H1 (cell line): ENCODE data around the gene BORA. TPM values are rescaled to one million over a fixed set of nuclear protein-coding genes. Genes with fewer than 3 reads are reported as not detected.

Source experiments
- CHD7 ChIP-seq: fragments of 300-600 bp; sonication (generic); IDR thresholded peaks from 2 replicates; pipeline ENCODE4 v1.7.1; 2012; ENCODE audit warnings: low read length, moderate library complexity, mild to moderate bottlenecking, inconsistent platforms; ENCODE audit not compliant: insufficient replicate concordance
- CREB1 ChIP-seq: IDR thresholded peaks from 2 replicates; pipeline ENCODE4 v1.6.1; 2012; ENCODE audit warnings: inconsistent platforms
- JUND ChIP-seq: IDR thresholded peaks from 2 replicates; pipeline ENCODE4 v1.6.1; 2011; ENCODE audit warnings: mild to moderate bottlenecking, improper control_type of control experiment, low read length
- KDM1A ChIP-seq: fragments of 200-600, 300-600 bp; sonication (generic); IDR thresholded peaks from 2 replicates; pipeline ENCODE4 v1.7.1; 2016; ENCODE audit warnings: mild to moderate bottlenecking, low read length, borderline replicate concordance
- KDM4A ChIP-seq: IDR thresholded peaks from one replicate; pipeline ENCODE4 v1.7.1; 2012; ENCODE audit warnings: low read depth, mild to moderate bottlenecking, moderate library complexity, low read length, inconsistent platforms; ENCODE audit not compliant: severe bottlenecking
- POU5F1 ChIP-seq: IDR thresholded peaks from 2 replicates; pipeline ENCODE4 v1.6.1; 2011; ENCODE audit warnings: low read depth, mild to moderate bottlenecking, low read length, moderate library complexity
- SAP30 ChIP-seq: fragments of 300-600 bp; sonication (generic); IDR thresholded peaks from 2 replicates; pipeline ENCODE4 v1.7.1; 2012; ENCODE audit warnings: low read length, moderate library complexity, mild to moderate bottlenecking, inconsistent platforms; ENCODE audit not compliant: insufficient read depth, insufficient replicate concordance
- SUZ12 ChIP-seq: fragments of 200-600 bp; sonication (generic); IDR thresholded peaks from 2 replicates; pipeline ENCODE4 v1.6.1; 2012; ENCODE audit warnings: mild to moderate bottlenecking, inconsistent platforms, low read length, moderate library complexity, mixed read lengths
- polyA plus RNA-seq, 7 experiments: library from polyadenylated mRNA; depleted of rRNA in 3 of 7; stranded (reverse) in 5 of 7; unstranded in 2 of 7; fragments of >200 nt in 5 of 7; fragments of 200-250 nt in 2 of 7; gene quantifications; 1 replicate in 5 of 7; 2 replicates in 1 of 7; 4 replicates in 1 of 7; pipeline versions ENCODE4 v1.2.1 to v1.2.3, GENCODE V29; 2011 to 2013; ENCODE audit warnings: missing spikeins in 2 of 7, mixed read lengths in 2 of 7
- total RNA-seq: library from RNA; stranded (reverse); fragmentation: NEBNext Ultra II Directional; extraction: Animal tissue kit (Norgen Biotek cat#: 25700); gene quantifications from 2 replicates; pipeline ENCODE4 v1.2.1, GENCODE V29; 2021

Gene BORA
- total and polyA plus RNA-seq, 2 of the 8 experiments (the other 6 are each of a cell fraction or from before 2014, with no cell fraction given), result 4.9 to 12.9 TPM

- TF ChIP-seq CHD7, result no peak
- no peak for TF ChIP-seq KDM1A
- TF ChIP-seq CREB1, result no peak
- no peak for TF ChIP-seq POU5F1
- TF ChIP-seq JUND, result no peak
- TF ChIP-seq KDM4A, result no peak
- no peak for TF ChIP-seq SUZ12
- no peak for TF ChIP-seq SAP30
These were observed 32.5 kb downstream of the BORA start (continued) for GRCh38 chr13:72760189-72760588.
